Tibial artery (tissue), 4 donors: Measurements from ENCODE around the gene HLA-DMB.
A peak's percentile ranks its signal among the peaks of the same experiment; 100 is the strongest.

ENCODE experiments used
- DNase-seq, 2 donors: peaks; one replicate each; pipeline ENCODE4 v3.0.0-alpha.2; 2019
- H3K27ac ChIP-seq, 2 donors: fragments of 200-600 bp; sonication (generic) in 1 of 2; 1 replicate in 1 of 2; 2 replicates in 1 of 2; pipeline ENCODE4 v1.5.1; 2018 to 2019; ENCODE audit warnings: mild to moderate bottlenecking in 1 of 2
- H3K27me3 ChIP-seq, 2 donors: fragments of 200-600 bp; sonication (generic) in 1 of 2; one replicate each; pipeline versions ENCODE4 v1.5.1 to v1.6.0; 2016 to 2019
- H3K36me3 ChIP-seq, 3 donors: fragments of 200-600 bp; sonication (generic) in 2 of 3; one replicate each; pipeline ENCODE4 v1.5.1; 2016 to 2019; ENCODE audit warnings: mild to moderate bottlenecking in 2 of 3
- H3K4me1 ChIP-seq, 4 donors: fragments of 200-600 bp; sonication (generic) in 2 of 4; 1 replicate in 3 of 4; 2 replicates in 1 of 4; pipeline ENCODE4 v1.5.1; 2016 to 2019
- H3K4me3 ChIP-seq, 2 donors: fragments of 200-600 bp; sonication (generic) in 1 of 2; 1 replicate in 1 of 2; 2 replicates in 1 of 2; pipeline ENCODE4 v1.5.1; 2018 to 2019; ENCODE audit warnings: mild to moderate bottlenecking in 2 of 2
- H3K9me3 ChIP-seq, 3 donors: fragments of 200-600 bp; sonication (generic) in 1 of 3; one replicate each; pipeline ENCODE4 v1.5.1; 2016 to 2019
- intact Hi-C: fragments of 100-400 bp; cut with DNase I; formaldehyde crosslinking; loops from one replicate; pipeline ENCODE4 v1.15.0; 2023; ENCODE audit warnings: low total_unique reads
- TF ChIP-seq, protein P1 (sequence below), 2 experiments: fragments of 200-600 bp in 1 of 2; fragments of 450-650 bp in 1 of 2; IDR thresholded peaks; one replicate each; pipeline ENCODE4 v1.5.1; 2017 to 2019; ENCODE audit warnings: antibody characterized with exemption in 2 of 2, mild to moderate bottlenecking in 1 of 2, moderate library complexity in 1 of 2

Gene HLA-DMB

DNA sequence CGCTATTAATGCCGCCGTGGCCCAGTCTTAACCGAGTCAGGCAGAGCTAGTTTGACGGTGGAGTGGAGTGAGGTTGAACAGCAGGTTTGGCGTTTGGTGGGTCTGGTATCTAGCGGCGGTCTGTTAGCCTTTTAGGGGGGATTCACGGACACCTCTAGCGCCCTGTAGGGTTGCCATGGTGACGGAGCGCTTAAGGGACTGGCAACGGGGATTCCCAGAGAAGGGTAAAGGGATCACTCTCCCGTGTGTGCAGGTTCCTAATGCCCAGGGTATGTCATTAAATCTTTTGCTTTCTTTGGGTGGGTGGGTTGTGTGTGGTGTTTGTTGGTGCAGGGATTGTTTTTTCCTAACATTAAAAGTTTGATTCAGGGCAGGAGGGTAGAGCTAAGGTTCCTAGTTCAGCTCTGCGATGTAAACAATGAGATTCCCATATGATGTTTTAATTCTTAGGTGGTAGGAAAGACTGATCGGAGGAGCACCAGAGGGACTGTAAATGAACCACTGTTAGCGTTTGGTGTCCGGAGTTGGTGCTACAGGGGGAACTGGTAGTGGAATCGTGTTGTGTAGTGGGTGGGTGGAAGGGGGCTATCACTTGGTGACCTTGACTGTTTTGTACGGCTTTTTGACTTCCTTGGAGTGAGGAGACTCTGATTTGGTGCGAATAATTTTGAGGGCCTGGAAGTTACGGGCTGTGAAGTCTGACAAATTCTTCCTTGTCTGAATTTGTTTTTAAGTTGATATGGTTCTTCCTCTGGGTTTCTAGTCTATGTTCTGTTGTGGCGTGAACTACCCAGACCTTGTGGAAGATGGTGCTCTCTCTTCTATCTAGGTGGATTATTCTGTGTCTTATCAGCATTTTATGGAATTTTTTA lies 32.6 kb upstream of the HLA-DMB start:
- peak overlapping the region; percentile 73 to 85 for H3K27ac ChIP-seq
- intact Hi-C loops: no loop called here
- peaks cover 0 to 43% (median 35%) of the 10 kb centered on the region in 4 donors for H3K4me1 ChIP-seq
- no peaks in the 10 kb centered on the region for H3K27me3 ChIP-seq
- TF ChIP-seq, protein P1, sequence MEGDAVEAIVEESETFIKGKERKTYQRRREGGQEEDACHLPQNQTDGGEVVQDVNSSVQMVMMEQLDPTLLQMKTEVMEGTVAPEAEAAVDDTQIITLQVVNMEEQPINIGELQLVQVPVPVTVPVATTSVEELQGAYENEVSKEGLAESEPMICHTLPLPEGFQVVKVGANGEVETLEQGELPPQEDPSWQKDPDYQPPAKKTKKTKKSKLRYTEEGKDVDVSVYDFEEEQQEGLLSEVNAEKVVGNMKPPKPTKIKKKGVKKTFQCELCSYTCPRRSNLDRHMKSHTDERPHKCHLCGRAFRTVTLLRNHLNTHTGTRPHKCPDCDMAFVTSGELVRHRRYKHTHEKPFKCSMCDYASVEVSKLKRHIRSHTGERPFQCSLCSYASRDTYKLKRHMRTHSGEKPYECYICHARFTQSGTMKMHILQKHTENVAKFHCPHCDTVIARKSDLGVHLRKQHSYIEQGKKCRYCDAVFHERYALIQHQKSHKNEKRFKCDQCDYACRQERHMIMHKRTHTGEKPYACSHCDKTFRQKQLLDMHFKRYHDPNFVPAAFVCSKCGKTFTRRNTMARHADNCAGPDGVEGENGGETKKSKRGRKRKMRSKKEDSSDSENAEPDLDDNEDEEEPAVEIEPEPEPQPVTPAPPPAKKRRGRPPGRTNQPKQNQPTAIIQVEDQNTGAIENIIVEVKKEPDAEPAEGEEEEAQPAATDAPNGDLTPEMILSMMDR (IDR thresholded peaks at IDR 0.05): no peak
- H3K36me3 ChIP-seq: peaks cover 47 to 58% (median 53%) of the 10 kb centered on the region in 3 donors
- H3K4me3 ChIP-seq: peak overlapping the region; percentile 90 to 94
- DNase-seq: peak in 1 of 2 donors; percentile 44
- no peaks in the 10 kb centered on the region for H3K9me3 ChIP-seq

DNA sequence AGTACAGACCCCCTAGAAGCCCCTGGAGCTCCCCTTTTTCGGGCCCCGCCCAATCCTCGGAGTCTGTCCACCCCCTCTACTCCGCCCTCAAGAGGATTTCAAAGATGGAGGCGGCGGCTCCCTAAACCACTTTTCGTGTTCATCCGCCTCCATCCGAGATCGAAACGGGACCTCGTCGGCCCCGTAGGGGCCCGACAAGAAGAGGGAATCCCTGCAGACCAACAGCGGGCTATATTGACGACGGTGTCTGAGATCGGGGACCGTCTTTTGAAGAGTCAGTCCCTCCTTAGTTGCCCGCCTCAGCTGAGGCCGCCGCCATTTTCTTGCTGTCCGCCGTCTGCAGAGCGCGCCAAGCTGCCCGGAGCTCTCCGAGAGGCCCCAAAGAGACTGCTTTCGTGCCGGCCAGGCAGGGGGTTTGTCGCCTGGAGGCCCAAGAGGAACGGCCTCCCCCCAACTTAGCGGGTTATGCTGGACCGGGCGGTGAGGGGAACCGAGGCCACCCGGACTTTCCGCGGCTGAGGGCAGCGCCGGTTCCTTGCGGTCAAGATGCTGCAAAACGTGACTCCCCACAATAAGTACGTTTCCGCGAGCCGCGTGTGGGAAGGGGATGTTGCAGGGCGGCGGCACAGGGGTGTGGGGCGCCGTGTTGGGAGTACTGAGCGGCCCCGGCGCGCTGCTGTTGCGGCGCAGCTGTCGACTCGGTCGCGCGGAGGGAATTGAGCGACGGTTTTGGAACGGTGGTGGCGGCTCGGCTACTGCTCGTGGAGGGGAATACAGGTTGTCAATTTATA lies 31.7 kb upstream of the HLA-DMB start:
- intact Hi-C loops: no loop called here
- peaks cover 39 to 49% (median 45%) of the 10 kb centered on the region in 3 donors for H3K36me3 ChIP-seq
- peaks cover 0 to 37% (median 31%) of the 10 kb centered on the region in 4 donors for H3K4me1 ChIP-seq
- H3K27me3 ChIP-seq: no peaks in the 10 kb centered on the region
- DNase-seq: no peak
- TF ChIP-seq, protein P1 (IDR thresholded peaks at IDR 0.05): no peak
- peak overlapping the region; percentile 73 to 85 for H3K27ac ChIP-seq
- no peaks in the 10 kb centered on the region for H3K9me3 ChIP-seq
- peak overlapping the region; percentile 90 to 94 for H3K4me3 ChIP-seq

DNA sequence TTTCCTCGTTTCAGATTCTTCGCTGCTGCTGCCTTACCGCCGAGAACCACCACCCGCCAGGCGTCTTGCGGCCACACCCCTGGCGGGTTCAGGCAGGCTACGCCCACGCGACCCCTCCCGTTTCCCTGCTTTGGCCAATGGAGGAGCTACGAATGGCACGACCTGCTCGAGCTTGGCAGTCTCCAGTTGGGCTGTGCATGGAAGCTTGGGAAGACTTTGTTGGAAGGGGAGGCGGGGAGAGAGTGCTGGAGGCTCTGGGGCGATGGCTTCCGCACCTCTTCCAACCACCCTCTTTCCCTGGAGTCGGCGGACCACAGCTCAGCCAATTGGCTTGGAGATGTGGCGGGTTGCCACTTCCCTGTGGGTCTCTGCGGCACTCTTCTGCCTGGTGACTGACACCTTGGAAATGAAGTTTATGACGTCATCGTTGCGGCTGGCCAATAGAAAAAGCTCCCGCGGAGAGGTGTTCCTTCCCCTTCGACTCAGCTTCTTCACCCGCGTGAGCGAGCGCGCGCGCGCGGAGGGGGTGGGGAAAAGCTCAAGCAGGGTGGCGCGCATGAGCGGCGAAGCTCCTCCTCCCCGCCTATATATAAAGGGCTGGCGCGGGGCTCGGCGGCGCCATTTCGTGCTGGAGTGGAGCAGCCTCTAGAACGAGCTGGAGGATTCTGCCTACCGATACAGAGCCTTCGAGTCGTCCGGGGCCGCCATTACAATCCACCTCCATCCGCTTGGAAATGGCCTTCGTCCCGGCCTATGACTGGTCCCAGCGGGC lies 30.9 kb upstream of the HLA-DMB start:
- Histone ChIP-seq H3K27me3 (no peaks in the 10 kb centered on the region), H3K36me3 (peaks cover 31 to 42% (median 37%) of the 10 kb centered on the region in 3 donors), H3K4me1 (peaks cover 0 to 37% (median 31%) of the 10 kb centered on the region in 4 donors), H3K27ac (peak overlapping the region; percentile 99), H3K4me3 (peak overlapping the region; percentile 90 to 94), H3K9me3 (no peaks in the 10 kb centered on the region)
- peak; percentile 99 to 100 for DNase-seq
- intact Hi-C loops: no loop called here
- TF ChIP-seq, protein P1 (IDR thresholded peaks at IDR 0.05): no peak

DNA sequence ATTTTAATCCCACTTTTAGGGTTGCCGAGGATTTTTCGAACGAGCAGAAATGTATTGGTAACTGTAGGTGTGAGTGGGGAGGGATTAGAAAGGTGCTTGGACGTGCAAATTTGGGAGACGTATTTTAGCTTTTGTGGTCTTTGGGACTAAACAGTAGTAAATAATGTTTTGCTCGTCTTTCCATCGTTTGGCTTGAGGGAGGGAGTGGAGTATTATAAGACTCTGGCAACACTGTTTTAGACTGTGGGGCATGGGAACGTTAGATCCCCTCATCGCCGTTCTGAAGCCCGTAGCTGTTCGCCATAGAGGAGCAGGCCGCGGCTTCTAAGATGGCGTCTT lies 30.4 kb upstream of the HLA-DMB start:
- no peak for DNase-seq
- intact Hi-C loops: no loop called here

More for the DNA sequence above, 30.4 kb upstream of the HLA-DMB start:
- no peaks in the 10 kb centered on the region for H3K9me3 ChIP-seq
- H3K36me3 ChIP-seq: peaks cover 26 to 36% (median 32%) of the 10 kb centered on the region in 3 donors
- H3K4me3 ChIP-seq: peak overlapping the region; percentile 90 to 94
- no peaks in the 10 kb centered on the region for H3K27me3 ChIP-seq
- peaks cover 0 to 37% (median 28%) of the 10 kb centered on the region in 4 donors for H3K4me1 ChIP-seq
- TF ChIP-seq, protein P1 (IDR thresholded peaks at IDR 0.05): no peak
- peak overlapping the region; percentile 99 for H3K27ac ChIP-seq
